Measurements from ENCODE around the gene PARD6G.
"Not testable (repeated sequence)": the region's sequence is repeated elsewhere in the genome, so short reads cannot be mapped to it uniquely, and the experiment has no call there.

The PARD6G gene

GRCh38 chr18:80172056-80172455 is 75.3 kb downstream of the PARD6G start:
- no peak for DNase-seq (ENCODE audit: low read depth in 3 of 3)

DNA sequence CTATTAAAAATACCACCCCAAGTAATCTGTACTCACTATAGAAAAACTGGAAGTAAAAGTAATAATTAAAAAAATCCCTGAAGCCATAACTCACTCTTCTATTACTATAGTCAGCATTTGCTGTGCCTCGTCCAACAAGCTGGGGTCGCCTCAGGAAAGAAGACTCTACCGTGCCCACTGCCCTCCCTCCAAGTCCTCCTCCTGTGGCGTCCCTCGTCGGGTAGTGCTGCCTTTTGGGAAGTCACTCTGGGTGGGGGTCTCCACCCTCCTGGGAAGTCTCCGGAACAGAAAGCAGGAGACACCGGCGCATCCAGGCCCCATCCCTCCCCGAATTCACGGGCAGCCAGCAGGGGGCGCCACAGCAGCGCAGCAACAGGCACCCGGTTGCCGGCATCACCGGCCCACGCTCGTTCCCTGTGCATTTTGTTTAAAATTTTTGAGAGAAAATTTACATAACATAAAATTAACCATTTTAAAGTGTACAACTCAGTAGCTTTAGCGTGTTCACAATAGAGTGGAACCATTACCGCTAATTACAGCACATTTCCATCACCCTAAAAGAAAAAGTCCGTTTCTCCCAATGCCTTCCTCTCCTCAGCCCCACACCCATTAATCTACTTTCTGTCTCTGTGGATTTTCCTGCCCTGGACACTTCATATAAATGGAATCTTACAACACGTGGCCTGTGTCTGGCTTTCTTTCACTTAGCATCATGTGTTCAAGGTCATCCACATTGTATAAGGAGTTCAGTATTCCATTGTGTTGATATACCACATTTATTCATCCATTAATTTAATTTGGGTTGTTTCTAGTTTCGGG is 76.1 kb downstream of the PARD6G start:
- peak in 1 of 3 experiments; percentile 56 for DNase-seq (ENCODE audit: low read depth in 3 of 3)

DNA sequence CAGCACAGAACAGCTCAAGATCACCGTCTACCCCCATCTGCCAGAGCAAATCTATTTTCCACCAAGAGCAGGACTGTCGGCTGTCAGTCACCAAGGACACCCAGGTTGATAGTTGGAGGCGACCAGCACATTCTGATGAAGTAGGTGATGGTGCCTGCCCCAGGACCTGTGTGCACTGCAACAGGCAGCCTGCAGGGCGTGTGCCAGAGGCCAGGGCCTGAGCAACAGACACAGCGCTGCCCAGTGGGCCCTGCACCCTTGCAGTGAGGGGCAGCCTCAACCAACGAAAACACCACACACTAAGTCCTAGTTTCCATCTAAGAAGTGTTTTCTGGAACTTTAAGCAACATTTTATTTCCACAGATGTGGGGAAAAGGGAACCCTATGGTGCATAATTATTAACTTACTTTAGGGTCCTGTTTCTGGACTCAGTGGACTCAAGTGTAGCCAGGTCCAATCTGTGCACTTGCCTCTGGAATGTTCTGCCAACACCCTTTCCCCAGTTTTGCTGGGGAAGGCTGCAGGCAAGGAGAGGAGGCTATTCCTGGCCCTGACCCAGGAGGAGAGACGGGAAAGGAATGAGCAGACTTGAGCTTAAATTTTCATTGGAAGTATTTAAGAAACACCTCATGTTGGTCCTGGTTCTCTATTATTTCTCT is 76.8 kb downstream of the PARD6G start:
- no peak for DNase-seq (ENCODE audit: low read depth in 3 of 3)

GRCh38 chr18:80169607-80170006 is 77.7 kb downstream of the PARD6G start:
- no peak for DNase-seq (ENCODE audit: low read depth in 3 of 3)

DNA sequence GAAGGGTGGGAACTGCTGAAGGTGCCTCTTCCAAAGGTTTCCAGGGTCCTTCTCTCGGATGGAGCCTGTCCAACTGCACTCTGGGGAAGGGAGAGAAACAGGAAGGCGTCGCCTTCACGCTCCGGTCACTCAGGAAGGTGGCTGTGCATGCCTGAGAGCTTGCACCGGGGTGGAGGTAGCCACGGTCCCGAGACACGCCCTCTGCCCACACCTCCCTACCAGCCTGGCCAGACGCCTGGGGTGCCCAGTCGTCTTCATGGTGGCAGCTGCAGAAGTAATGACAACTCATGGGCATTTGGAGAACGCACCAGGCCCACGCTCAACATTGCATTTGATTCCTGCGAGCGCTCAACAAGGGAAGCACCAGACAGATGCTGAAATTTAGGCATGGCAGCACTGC is 78.3 kb downstream of the PARD6G start:
- no peak for DNase-seq (ENCODE audit: low read depth in 3 of 3)

DNA sequence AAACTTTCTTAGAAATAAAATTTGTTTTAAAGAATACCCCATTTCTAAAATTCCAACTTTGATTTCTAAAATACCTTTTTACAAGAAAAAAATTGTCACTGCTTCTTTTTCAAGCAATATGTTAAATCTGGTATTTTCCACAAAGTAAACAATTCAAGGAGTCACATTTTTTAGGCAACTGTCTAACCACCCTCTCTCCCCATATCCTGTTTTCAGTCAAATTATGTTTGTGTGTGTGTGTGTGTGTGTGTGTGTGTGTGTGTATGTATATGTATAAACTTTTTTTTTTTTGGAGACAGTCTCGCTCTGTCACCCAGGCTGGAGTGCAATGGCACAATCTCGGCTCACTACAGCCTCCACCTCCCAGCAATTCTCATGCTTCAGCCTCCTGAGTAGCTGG is 79.0 kb downstream of the PARD6G start:
- DNase-seq (ENCODE audit: low read depth in 3 of 3): no peak

DNA sequence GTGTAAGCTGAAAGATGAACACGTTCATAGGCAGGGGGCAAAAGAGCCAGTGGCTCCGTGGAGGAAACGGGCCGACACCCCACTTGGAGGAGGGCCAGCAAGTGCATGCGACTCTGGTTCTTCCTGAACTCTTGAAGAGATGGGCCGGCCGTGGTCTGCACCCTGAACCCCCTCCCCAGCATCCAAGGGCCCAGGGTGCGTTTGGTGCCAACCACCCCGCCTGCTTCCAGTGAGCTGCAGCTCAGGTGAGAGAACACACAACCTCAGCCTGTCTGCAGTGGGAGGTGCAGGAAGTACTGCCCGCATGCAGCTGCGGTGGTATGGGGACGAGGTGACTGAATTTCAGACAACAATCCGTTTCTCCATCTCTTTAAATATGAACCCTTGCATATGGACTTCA is 79.4 kb downstream of the PARD6G start:
- no peak for DNase-seq (ENCODE audit: low read depth in 3 of 3)

- no peak for DNase-seq (ENCODE audit: low read depth in 3 of 3)
These were observed 80.0 kb downstream of the PARD6G start for GRCh38 chr18:80167331-80167730.

DNA sequence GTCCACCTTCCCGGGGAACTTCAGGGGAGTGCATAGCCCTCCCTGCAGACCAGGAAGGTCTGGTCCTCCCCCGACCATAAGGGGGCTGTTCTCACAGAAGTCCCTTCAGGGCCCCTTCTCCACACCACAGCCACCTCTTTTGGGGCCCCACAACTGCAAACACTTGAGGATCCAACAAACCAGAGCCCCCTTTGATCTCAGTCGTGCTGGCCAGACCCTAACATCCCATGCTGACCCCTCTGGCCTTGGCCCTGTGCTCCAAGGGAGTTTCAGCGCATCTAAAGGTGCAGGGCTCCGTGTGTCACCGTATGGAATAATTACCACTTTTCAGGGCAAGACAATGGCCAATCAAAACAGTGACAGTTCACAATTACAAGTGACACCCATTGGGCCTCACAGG is 80.6 kb downstream of the PARD6G start:
- no peak for DNase-seq (ENCODE audit: low read depth in 3 of 3)

DNA sequence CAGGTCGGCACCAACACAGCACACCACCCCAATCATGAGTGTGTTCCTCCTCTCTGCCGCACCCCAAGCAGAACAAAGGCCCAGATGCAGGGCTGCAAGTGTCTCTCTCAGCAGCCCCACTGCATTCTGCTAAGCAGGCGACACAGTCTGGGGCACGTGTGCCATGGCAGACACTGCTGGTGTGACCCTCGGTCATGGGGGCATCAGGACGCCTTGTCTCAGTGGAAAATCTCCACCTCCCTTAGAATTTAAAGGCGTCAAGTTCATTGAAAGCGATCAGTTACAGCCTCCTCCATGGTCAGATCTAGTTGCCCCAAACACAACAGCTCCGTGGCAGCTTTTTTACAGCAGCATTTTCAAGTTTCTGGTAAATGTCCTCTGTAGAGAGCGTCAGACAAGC is 81.1 kb downstream of the PARD6G start:
- DNase-seq (ENCODE audit: low read depth in 3 of 3): no peak

GRCh38 chr18:80164727-80165355 is 82.5 kb downstream of the PARD6G start:
- not testable (repeated sequence) for DNase-seq (ENCODE audit: low read depth in 3 of 3)

DNA sequence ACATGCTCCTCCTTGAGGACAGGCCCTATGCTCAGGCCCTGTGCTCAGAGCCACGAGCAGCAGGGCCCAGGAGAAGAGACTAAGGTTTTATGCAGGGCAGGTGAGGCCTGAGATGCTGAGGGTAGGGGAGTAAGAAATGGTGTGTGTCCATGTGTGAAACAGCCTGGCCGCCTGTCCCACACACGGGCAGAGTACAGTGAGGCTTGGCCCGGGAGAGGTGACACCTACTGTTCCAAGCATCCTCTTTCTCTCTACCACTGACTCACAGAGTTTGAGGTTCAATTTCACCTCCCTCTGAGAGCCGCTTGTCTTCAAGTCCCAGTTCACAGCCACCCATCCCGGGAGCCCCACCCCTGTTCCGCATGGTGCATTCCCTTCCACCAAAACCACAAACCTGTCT is 84.1 kb downstream of the PARD6G start:
- DNase-seq (ENCODE audit: low read depth in 3 of 3): no peak

GRCh38 chr18:80161781-80162417 is 85.4 kb downstream of the PARD6G start:
- no peak for DNase-seq (ENCODE audit: low read depth in 3 of 3)

- peak in 1 of 3 experiments; percentile 36 for DNase-seq (ENCODE audit: low read depth in 3 of 3)
These were observed 87.3 kb downstream of the PARD6G start for GRCh38 chr18:80159713-80160636.

DNA sequence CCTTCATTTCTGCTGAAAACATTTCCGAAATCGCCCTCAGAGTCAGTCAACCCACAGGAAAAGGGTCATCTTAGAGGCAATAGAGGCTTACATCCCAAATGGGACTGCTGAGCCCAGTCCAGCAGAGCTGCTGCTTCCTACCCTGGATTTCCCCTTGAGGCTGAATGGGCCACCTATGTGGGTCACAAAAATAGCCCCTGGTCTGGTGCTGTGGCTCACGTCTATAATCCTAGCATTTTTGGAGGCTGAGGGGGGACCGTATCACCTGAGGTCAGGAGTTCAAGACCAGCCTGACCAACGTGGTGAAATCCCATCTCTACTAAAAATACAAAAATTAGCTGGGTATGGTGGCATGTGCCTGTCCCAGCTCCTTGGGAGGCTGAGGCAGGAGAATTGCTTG is 88.9 kb downstream of the PARD6G start:
- DNase-seq (ENCODE audit: low read depth in 3 of 3): no peak

DNA sequence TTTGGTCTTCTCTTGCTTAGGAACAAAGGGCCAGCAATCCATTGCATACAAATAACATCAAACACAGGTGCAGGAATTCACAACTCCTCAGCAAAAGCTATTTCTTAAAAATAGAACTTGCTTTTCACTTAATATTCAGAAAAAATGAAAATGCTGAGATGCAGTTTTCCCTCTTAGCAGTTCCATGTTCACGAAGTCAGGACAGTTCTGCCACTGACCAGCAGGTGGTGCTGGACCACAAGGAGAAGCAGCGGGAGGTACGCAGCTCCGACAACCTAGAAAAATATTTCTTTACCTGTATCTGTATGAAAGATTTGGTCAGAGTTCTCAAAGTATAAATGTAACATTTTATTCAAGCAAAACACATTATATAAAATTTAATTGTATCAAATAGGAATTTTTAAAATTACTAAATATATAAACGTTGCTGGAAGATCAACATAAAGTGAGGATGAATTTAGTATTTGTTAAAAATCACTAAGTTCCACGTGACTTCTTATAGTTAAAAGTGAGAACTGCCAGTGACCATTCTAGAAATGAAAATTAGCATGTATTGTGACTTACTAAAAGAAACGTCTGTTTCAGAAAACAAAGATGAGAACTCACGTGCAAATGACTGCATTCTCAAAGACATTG is 89.5 kb downstream of the PARD6G start:
- peak; percentile 51 to 77 (median 58) for DNase-seq (ENCODE audit: low read depth in 3 of 3)

GRCh38 chr18:80154293-80154692 is 93.0 kb downstream of the PARD6G start:
- peak in 1 of 3 experiments; percentile 14 for DNase-seq (ENCODE audit: low read depth in 3 of 3)

DNA sequence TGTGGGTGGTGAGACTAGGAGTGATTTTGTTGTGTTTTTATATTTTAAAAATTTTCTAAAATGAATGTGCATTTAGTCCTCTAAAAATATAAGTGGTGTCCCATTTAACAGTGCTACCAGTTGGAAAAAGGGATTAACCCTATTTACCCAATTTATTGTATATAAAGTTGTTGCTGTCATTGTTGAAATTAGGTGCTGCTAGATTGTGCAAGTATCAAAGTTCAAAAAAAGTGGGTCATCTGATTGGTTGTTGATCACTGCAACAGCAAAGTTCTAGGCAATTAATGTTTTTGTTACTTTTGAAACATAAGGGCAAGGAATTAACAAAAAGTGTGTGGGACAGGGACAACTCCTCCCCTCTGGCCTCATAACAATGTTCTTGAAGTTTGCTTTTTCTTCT is 97.6 kb downstream of the PARD6G start:
- no peak for DNase-seq (ENCODE audit: low read depth in 3 of 3)

- no peak for DNase-seq (ENCODE audit: low read depth in 3 of 3)
These were observed 98.8 kb downstream of the PARD6G start for GRCh38 chr18:80148326-80149199.

All from stimulated activated CD4-positive, alpha-beta T cell treated with anti-CD3 and anti-CD28 coated beads, TNF-alpha, amount 100 ng/mL, for 24 hours (primary cell).